ENCODE data around the gene UBTD2. TPM values are rescaled to one million over a fixed set of nuclear protein-coding genes. Genes with fewer than 3 reads are reported as not detected.
"Not testable (repeated sequence)": the region's sequence is repeated elsewhere in the genome, so short reads cannot be mapped to it uniquely, and the experiment has no call there.

UBTD2 gene
- total and polyA plus RNA-seq, 9 of the 15 experiments (the other 6 are each of a cell fraction or from before 2014, with no cell fraction given), result 0.01 to 0.46 (median 0.15) TPM; not detected in 1

- WGBS (ENCODE audit: insufficient coverage, low coverage, missing lambda C conversion rate), result 0% methylated on average over 3 of the region's 4 CpGs
- Histone ChIP-seq H3K79me2 (ENCODE audit: control insufficient read depth, insufficient read depth, low read length) (no peaks in the 10 kb centered on the region), H3K27ac (ENCODE audit: extremely low read depth, low read depth, low read length) (no peak overlapping the region), H3K36me3 (ENCODE audit: control insufficient read depth, insufficient read depth, low read length) (no peaks in the 10 kb centered on the region), H3K9me3 (replicated peaks; ENCODE audit: control insufficient read depth, insufficient read depth, low read depth, low read length) (no peaks in the 10 kb centered on the region), H3K4me3 (no peak overlapping the region), H3K27me3 (ENCODE audit: control insufficient read depth in 2 of 2, insufficient read depth in 2 of 2, low read length in 2 of 2) (peaks cover 2 to 22% of the 10 kb centered on the region in 2 experiments; a peak in 2 of 5 replicates), H3K9me1 (ENCODE audit: control insufficient read depth, insufficient read depth, low read length) (no peaks in the 10 kb centered on the region), H4K20me1 (replicated peaks; ENCODE audit: control insufficient read depth, insufficient read depth, low read length) (peaks cover 5% of the 10 kb centered on the region), H3K9ac (ENCODE audit: insufficient read depth in 1 of 2, low read depth in 2 of 2, low read length in 2 of 2) (no peak overlapping the region), H3K4me1 (replicated peaks in 1 of 2; ENCODE audit: control insufficient read depth in 2 of 2, insufficient read depth in 2 of 2, low read length in 2 of 2) (peaks cover 2 to 10% of the 10 kb centered on the region in 2 experiments; a peak in 2 of 5 replicates), H2AFZ (ENCODE audit: low read depth, low read length) (no peak overlapping the region), H3K4me2 (ENCODE audit: insufficient read depth, low read length) (no peak overlapping the region)
- DNase-seq (ENCODE audit: extremely low read depth in 1 of 4, low spot score in 3 of 4) (no peak), FAIRE-seq (no peak), ATAC-seq (no peak)
- intact Hi-C loops (cut with micrococcal nuclease), result no loop called here
- in situ Hi-C loops (cut with MboI), result no loop called here
- no peak for TF ChIP-seq TFAM (CRISPR knock-in tag; conservative IDR thresholded peaks at IDR 0.05)
- no peak for TF ChIP-seq ZNF217 (CRISPR knock-in tag; IDR thresholded peaks at IDR 0.05)
- ChIA-PET CTCF (ENCODE audit: low intra/inter-chr PET ratio) (no interaction called here), POLR2A (no interaction called here)
- no TSS peak for BruUV-seq (replicated peaks)
Measured at GRCh38 chr5:172288465-172288864, 4.9 kb upstream of the UBTD2 start.

GRCh38 chr5:172287140-172287539, 3.6 kb upstream of the UBTD2 start:
- H3K36me3 ChIP-seq (ENCODE audit: control insufficient read depth, insufficient read depth, low read length); H3K79me2 ChIP-seq (ENCODE audit: control insufficient read depth, insufficient read depth, low read length); H4K20me1 ChIP-seq (replicated peaks; ENCODE audit: control insufficient read depth, insufficient read depth, low read length); H3K4me3 ChIP-seq; H2AFZ ChIP-seq (ENCODE audit: low read depth, low read length); intact Hi-C loops (cut with micrococcal nuclease); in situ Hi-C loops (cut with MboI); H3K9ac ChIP-seq (ENCODE audit: insufficient read depth in 1 of 2, low read depth in 2 of 2, low read length in 2 of 2); H3K4me2 ChIP-seq (ENCODE audit: insufficient read depth, low read length); FAIRE-seq; DNase-seq (ENCODE audit: extremely low read depth in 1 of 4, low spot score in 3 of 4); ATAC-seq; BruUV-seq (replicated peaks); H3K9me1 ChIP-seq (ENCODE audit: control insufficient read depth, insufficient read depth, low read length); H3K9me3 ChIP-seq (replicated peaks; ENCODE audit: control insufficient read depth, insufficient read depth, low read depth, low read length); H3K27ac ChIP-seq (ENCODE audit: extremely low read depth, low read depth, low read length): not testable (repeated sequence)
- Histone ChIP-seq H3K27me3 (ENCODE audit: control insufficient read depth in 2 of 2, insufficient read depth in 2 of 2, low read length in 2 of 2) (peaks cover 10 to 27% of the 10 kb centered on the region in 2 experiments; a peak in 3 of 5 replicates), H3K4me1 (replicated peaks in 1 of 2; ENCODE audit: control insufficient read depth in 2 of 2, insufficient read depth in 2 of 2, low read length in 2 of 2) (peaks cover 2 to 16% of the 10 kb centered on the region in 2 experiments; a peak in 2 of 5 replicates)
- POLR2A ChIA-PET, result interaction anchor here (0.6 kb wide), 1 partner anchor 85 kb away, joined by 3 read pairs; no protein-coding TSS in a partner anchor
- CTCF ChIA-PET (ENCODE audit: low intra/inter-chr PET ratio), result interaction anchor here (0.6 kb wide), 1 partner anchor 41 kb away, joined by 5 read pairs; no protein-coding TSS in a partner anchor
- 0% methylated on average over 3 of the region's 3 CpGs for WGBS (ENCODE audit: insufficient coverage, low coverage, missing lambda C conversion rate)
